ENCODE measurements around the gene ASPN. TPM values are rescaled to one million over a fixed set of nuclear protein-coding genes. Genes with fewer than 3 reads are reported as not detected.

The ASPN gene
- total and polyA plus RNA-seq, 2 of the 13 experiments (the other 11 are each of a cell fraction or from before 2014, with no cell fraction given), result not detected

- no peak for TF ChIP-seq MXD3 (CRISPR knock-in tag; IDR thresholded peaks at IDR 0.05)
- no peak for TF ChIP-seq ZNF619 (CRISPR knock-in tag; IDR thresholded peaks at IDR 0.05)
- no peak for TF ChIP-seq SOX6 (IDR thresholded peaks at IDR 0.05)
- 0 out of 2 replicates have a peak, but pooled peaks have one; percentile 16 for TF ChIP-seq SOX6 (CRISPR knock-in tag; IDR thresholded peaks at IDR 0.05)
- TF ChIP-seq SALL1 (CRISPR knock-in tag; IDR thresholded peaks at IDR 0.05), result no peak
- TF ChIP-seq ZNF788 (CRISPR knock-in tag; IDR thresholded peaks at IDR 0.05; ENCODE audit: borderline replicate concordance), result no peak; the same call in 1 of the 2 replicates
- no peak for TF ChIP-seq ZNF607 (CRISPR knock-in tag; IDR thresholded peaks at IDR 0.05; ENCODE audit: borderline replicate concordance)
- TF ChIP-seq ZNF737 (CRISPR knock-in tag; IDR thresholded peaks at IDR 0.05; ENCODE audit: borderline replicate concordance), result no peak
- peak; percentile 76 for TF ChIP-seq TFAP4 (IDR thresholded peaks at IDR 0.05; ENCODE audit: borderline replicate concordance, low read depth)
- TF ChIP-seq HOMEZ (CRISPR knock-in tag; IDR thresholded peaks at IDR 0.05; ENCODE audit: low read depth), result peak; percentile 27; the same call in 1 of the 2 replicates
- TF ChIP-seq FOXO1 (CRISPR knock-in tag; IDR thresholded peaks at IDR 0.05), result no peak
- TF ChIP-seq ZNF841 (CRISPR knock-in tag; IDR thresholded peaks at IDR 0.05; ENCODE audit: borderline replicate concordance), result no peak
- TF ChIP-seq REPIN1 (CRISPR knock-in tag; IDR thresholded peaks at IDR 0.05; ENCODE audit: borderline replicate concordance, low read depth), result 0 out of 2 replicates have a peak, but pooled peaks have one; percentile 29
- no peak for TF ChIP-seq ELF1 (CRISPR knock-in tag; IDR thresholded peaks at IDR 0.05)
- TF ChIP-seq THYN1 (CRISPR knock-in tag; IDR thresholded peaks at IDR 0.05; ENCODE audit: borderline replicate concordance, low read depth), result no peak
- peak; percentile 88 for TF ChIP-seq MAFG (CRISPR knock-in tag; IDR thresholded peaks at IDR 0.05)
- no peak for TF ChIP-seq ZMYM2 (CRISPR knock-in tag; IDR thresholded peaks at IDR 0.05)
- no peak for TF ChIP-seq ZNF337 (CRISPR knock-in tag; IDR thresholded peaks at IDR 0.05; ENCODE audit: borderline replicate concordance, low read depth)
- TF ChIP-seq HNRNPH1 (optimal IDR thresholded peaks at IDR 0.05; ENCODE audit: low read depth, low read length), result no peak
- TF ChIP-seq ELF3 (CRISPR knock-in tag; IDR thresholded peaks at IDR 0.05), result no peak
- no peak for TF ChIP-seq CBFB (CRISPR knock-in tag; IDR thresholded peaks at IDR 0.05)
- no peak for TF ChIP-seq ZBTB7B (CRISPR knock-in tag; IDR thresholded peaks at IDR 0.05)
- TF ChIP-seq ZFP1 (CRISPR knock-in tag; IDR thresholded peaks at IDR 0.05), result no peak
- no peak for TF ChIP-seq ZBTB38 (CRISPR knock-in tag; IDR thresholded peaks at IDR 0.05)
- TF ChIP-seq ZBTB14 (CRISPR knock-in tag; IDR thresholded peaks at IDR 0.05), result no peak
- TF ChIP-seq MAFF (IDR thresholded peaks at IDR 0.05; ENCODE audit: low read depth, low read length), result peak; percentile 97
- no peak for TF ChIP-seq KAT8 (CRISPR knock-in tag; IDR thresholded peaks at IDR 0.05)
- no peak for TF ChIP-seq NFKB2 (CRISPR knock-in tag; IDR thresholded peaks at IDR 0.05; ENCODE audit: borderline replicate concordance)
Observed at GRCh38 chr9:92501671-92502393, 19.5 kb upstream of the ASPN start (continued).

All from HepG2 (cell line).